ENCODE results near the gene MTERF2.
A peak's percentile ranks its signal among the peaks of the same experiment; 100 is the strongest.
"Not testable (repeated sequence)": the region's sequence is repeated elsewhere in the genome, so short reads cannot be mapped to it uniquely, and the experiment has no call there.

MTERF2 gene, protein sequence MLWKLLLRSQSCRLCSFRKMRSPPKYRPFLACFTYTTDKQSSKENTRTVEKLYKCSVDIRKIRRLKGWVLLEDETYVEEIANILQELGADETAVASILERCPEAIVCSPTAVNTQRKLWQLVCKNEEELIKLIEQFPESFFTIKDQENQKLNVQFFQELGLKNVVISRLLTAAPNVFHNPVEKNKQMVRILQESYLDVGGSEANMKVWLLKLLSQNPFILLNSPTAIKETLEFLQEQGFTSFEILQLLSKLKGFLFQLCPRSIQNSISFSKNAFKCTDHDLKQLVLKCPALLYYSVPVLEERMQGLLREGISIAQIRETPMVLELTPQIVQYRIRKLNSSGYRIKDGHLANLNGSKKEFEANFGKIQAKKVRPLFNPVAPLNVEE

DNA sequence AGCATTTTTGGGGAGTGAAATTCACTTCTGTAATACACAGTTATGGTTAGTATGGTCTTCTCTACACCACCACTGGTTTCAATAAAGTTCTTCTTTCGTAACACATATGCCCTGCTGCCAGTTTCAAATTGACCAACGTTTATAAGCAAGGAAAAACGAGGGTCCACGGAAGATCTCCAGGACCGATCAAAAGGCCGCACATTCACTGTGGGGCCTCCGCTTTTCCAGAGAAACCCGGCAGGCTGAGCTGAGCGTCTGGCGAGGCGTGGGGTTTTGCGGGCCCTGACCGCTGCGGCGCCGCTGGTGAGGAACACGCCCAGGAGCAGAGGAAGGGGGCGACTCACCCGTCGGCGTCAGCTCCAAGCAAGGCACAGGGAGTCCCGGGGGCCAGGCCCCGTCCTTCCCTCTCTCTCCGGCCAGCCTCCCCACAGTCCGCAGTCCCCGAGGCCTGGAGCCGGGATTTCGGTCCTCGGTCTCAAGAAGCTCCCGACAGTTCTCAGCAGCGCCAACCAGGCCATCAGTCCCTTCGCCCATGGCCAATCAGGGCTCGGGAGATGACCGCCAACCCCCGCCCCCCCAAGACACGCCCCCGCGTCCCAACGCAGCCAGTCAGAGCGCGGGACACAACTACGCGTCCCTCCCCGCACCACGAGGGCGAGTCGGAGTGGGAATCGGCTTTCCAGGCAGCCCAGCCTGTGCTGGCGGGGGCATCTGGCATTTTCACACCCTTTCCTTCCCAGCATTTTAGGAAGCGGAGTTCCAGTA is at the start of gene MTERF2:
Gene MTERF2, minus strand, starts transcription at position 522 of the 765 bp plus-strand sequence. CDS start 8,432 bp downstream, outside the sequence.
- peak; percentile 76 for DNase-seq

DNA sequence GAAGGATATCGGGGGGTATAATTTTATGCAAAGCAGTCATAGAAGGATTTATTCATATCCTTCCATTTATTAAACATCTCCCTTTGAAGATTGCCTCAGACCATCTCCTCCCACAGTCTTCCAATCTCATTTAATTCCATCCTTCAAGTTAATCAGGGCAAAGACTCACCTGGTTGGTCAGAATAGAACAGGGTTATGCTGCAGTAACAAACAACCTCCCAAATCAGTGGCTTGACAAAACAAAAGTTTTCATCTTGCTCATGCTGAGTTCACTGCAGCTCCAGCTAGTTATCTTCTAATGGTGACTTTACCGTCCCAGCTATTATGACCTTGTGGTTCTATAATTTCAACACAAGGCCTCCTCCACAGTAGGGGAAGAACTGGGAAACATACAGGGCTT is 48.8 kb upstream of the MTERF2 start:
- no peak for DNase-seq

DNA sequence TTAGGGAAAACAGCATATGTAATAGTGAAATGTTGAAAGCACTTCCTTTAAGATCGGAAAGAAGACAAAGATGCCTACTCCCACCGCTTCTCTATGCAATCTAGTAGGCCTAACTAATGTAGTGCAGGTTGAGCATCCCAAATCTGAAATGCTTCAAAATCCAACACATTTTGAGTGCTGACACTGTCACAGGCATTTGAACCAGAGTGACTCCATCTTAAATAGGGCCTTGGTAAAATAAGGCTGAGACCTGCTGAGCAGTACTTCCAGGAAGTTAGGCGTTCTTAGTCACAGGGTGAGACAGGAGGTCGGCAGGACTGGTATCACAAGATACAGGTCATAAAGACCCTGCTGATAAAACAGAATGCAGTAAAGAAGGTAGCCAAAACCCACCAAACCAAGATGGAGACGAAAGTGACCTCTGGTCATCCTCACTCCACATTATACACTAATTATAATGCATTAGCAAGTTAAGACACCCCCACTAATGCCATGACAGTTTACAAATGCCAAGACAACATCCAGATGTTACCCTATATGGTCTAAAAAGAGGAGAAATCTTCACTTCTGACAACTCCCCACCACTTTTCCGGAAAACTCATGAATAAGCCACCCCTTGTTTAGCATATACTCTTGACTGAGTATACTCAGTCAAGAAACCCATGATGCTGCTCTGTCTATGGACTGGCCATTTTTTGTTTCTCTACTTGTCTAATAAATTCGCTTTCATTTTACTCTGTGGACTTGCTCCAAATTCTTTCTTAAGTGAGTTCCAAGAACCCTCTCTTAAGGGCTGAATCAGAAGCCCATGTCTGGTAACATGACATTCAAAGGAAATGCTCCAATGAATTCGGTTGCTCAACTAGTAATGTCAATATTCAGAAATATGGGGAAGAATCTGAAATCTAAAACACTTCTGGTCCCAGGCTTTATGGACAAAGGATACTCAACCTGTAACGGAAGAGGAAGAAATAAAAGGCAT is 47.1 kb upstream of the MTERF2 start:
- DNase-seq = no peak

DNA sequence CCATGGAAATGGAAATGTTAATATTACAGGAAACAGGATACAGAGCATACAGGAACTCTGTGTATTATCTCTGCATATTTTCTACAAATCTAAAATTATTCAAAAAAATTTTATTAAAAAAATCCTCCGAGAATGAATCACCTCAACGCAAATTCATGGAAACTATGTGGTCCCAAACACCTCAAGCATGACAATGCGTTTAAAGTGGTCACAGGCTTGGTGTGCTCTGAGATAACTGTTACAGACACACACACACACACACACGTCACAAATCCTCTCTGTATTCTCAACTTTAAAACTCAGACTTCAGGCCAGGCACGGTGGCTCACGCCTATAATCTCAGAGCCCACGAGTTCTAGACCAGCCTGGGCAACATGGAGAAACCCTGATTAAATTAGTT is 45.3 kb upstream of the MTERF2 start:
- DNase-seq = no peak

DNA sequence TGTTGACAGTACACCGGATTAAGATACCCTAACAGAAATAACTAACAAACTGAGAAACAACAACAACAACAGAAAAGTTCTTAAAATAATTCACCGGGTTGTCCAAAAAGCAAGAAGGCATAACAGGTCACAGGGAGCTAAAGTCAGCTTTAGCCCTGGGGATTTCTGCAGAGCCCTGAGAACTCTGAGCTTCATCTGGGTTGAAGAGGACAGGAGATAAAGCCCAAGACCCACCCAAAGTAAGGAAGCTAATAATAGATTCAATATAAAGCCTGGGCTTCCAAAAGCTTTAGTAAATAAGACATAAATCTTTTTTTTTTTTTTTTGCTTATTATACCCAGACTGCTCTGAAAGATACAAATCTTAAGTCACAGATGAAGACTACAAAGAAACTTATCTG is 44.1 kb upstream of the MTERF2 start:
- DNase-seq = no peak

DNA sequence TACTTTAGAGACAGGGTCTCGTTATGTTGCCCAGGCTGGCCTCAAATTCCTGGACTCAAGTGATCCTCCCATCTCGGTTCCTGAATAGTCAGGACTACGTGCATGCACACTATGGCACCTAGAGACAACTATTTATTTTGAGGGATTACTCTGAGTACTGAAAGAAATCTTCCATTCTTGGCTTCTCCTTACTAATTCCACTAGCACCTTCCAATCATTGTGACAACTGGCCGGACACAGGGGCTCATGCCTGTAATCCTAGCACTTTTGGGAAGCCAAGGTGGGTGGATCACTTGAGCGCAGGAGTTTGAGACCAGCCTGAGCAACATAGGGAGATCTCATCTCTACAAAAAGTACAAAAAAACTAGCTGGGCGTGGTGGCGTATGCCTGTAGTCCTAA is 42.1 kb upstream of the MTERF2 start:
- DNase-seq = no peak

DNA sequence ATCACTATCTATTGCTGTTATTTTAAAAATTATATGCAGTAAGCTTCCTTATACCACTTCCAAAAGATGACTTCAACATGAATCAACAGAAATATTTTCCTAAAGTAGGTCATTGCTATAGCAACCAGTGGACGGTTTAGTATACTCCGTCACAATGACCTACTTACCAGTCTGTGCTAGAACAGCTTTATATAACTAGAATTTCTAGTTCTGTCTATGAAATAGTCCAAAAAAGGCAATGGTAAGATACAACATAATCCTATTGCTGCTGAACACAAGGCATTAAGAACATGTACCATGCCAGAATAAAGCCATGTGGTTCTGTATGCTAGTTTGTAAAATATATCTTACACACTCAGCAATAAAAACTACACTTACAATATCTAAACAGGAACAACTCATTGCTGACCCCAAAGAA is 40.7 kb upstream of the MTERF2 start:
- no peak for DNase-seq

DNA sequence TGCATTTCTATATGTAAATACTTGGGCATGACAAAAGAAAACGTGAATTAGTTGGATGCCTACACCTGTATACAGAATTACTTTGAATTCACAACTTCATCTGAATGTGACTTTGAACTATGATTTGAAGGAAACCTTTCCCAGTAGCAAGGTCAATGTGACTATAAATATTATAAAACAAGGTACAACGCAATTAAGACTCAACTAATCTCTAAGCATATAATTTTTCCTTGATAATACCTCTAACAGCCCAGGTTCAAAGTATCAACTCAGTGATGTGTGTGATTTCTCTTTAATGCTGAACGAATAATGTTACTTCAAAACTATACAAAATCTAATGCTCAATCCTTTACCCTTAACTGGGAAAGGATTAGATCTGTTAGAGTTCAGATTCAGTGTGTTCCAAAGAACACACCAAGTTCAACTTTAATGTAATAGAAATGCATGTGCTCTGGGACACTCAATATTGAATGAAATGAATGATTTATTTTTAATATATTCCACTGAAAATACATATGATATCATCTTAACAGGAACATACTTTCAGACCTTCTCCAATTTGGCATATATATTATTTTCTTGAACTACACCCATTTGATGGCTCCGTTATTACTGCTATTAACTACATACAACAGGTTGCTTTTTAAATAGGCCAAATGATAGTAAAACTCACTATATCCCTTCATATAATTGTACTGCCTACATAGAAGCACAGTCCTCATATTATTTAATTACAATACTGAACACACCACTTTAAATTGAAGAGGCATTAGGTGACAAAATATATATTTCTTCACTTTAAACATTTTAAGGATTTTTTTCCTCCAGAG is 40.1 kb upstream of the MTERF2 start:
- DNase-seq = no peak

DNA sequence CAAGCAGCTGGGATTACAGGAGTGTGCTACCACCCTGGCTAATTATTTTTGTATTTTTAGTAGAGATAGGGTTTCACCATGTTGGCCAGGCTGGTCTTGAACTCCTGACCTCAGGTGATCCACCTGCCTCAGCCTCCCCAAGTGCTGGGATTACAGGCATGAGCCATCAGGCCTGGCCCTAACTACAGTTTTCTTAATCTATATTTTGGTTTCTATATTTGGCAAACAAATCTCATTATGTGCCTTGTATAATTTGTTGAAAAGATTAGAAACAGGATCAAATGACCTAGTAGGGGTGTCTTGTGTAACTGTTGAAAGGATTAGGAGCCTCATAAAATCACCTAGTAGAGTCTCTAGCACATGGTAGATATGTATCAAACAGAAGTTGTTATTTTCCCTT is 39.4 kb upstream of the MTERF2 start:
- not testable (repeated sequence) for DNase-seq

DNA sequence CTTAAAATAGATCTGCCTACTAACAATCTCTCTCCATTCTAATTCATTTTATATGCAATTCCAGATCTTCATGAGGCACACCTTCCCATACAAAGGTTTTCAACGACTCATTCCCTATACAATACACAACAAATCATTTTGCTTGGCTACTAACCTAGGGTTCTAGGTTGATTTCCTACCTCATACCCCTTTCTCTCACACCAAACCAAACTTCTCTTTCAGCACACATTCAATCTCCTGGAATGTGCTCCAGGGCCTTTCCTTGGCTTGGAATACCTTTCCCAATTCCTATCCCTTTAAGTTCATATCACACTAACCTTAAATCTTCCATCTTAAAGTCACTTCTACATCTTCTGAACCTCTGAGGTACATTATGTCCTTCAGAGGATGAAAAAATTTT is 38.7 kb upstream of the MTERF2 start:
- DNase-seq = no peak

DNA sequence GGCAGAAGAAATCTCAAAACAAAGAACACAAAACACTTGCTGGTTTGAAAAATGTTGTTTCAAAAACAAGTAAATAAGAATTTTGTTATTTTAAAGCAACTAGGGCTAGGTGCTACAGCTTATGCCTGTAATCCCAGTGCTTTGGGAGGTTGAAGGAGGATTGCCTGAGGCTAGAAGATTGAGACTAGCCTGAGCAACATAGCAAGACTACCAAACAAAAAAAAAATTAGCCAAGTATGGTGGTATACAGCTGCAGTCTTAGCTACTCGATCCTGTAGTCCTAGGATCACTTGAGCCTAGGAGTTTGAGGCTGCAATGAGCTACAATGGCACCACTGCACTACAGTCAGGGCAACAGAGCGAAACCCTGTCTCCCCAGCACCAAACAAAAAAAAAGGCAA is 32.6 kb upstream of the MTERF2 start:
- no peak for DNase-seq

DNA sequence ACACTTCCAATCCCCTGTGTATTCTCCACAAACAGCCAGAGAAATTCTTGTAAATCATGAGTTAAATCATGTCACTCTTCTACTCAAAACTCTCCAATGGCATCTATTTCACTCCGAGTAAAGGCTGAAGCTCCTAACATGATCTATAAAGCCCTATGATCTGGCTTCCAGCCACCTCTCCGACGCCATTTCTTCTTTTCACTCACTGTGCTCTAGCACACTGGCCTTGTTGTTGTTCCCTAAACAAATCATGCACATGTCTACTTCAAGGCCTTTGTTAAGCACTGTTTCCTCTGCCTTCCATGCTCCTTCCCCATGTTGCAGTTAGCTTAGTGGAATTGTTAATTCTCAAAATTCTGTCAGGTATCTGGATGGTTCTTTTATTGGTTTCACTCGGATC is 30.1 kb upstream of the MTERF2 start:
- no peak for DNase-seq

DNA sequence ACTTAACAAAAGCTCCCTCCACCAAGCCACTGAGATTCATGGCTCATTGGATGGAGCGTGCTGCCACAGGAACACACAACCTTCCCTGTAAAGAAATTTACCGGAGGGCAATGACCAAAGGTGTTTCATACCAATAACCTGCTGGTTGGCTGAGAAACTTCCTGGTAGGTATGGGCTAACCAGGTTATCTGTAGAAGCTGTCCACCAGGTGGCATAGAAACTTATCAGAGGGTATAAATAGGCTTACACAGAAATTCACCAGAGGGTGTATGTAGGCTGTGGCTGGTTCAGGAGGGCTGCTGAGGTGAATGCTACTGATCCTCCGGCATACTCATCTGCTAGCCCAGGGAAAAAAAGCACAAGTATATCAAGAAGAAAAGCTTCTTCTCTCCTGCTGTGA is 27.1 kb upstream of the MTERF2 start:
- no peak for DNase-seq

DNA sequence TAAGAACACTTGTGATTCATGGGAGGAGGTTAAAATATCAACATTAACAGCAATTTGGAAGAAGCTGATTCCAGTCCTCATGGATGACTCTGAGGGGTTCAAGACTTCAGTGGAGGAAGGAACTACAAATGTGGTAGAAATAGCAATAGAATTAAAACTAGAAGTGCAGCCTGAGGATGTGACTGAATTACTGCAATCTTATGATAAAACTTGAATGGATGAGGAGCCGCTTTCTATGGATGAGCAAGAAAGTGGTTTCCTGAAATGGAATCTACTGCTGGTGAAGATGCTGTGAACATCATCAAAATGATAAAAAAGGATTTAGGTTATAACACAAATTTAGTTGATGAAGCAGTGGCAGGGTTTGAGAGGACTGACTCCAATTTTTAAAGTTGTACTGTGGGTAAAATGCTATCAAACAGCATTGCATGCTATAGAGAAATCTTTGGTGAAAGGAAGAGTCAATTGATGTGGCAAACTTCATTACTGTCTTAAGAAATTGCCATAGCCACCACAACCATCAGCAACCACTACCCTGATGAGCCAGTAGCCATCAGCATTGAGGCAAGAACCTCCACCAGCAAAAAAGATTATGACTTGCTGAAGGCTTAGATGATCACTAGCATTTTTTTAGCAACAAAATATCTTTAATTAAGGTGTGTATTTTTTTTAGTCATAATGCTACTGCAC is 25.9 kb upstream of the MTERF2 start:
- no peak for DNase-seq

DNA sequence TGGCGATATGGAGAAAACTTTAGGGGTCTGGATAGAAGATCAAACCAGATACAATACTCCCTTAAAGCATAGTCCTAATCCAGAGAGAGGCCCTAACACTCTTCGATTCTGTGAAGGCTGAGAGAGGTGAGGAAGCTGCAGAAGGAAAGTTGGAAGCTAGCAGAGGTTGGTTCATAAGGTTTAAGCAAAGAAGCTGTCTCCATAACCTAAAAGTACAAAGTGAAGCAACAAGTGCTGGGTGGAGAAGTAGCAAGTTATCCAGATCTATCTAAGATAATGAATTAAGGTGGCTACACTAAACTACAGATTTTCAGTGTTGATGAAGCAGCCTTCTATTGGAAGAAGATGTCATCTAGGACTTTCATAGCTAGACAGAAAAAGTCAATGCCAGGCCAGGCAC is 24.6 kb upstream of the MTERF2 start:
- no peak for DNase-seq

DNA sequence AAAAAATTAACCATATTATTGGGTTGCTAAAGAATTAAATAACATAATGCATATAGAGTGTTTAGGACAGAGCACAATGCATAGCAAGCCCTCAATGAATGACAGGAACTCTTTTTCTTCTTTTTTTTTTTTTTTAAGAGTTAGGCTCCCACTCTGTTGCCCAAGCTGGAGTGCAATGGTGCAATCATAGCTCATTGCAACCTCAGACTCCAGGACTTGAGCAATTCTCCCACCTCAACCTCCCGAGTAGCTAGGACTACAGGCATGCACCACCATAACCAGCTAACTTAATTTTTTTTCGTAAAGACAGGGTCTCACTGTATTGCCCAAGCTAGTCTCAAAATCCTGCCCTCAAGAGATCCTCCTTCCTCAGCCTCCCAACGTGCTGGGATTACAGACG is 20.5 kb upstream of the MTERF2 start:
- DNase-seq = no peak

DNA sequence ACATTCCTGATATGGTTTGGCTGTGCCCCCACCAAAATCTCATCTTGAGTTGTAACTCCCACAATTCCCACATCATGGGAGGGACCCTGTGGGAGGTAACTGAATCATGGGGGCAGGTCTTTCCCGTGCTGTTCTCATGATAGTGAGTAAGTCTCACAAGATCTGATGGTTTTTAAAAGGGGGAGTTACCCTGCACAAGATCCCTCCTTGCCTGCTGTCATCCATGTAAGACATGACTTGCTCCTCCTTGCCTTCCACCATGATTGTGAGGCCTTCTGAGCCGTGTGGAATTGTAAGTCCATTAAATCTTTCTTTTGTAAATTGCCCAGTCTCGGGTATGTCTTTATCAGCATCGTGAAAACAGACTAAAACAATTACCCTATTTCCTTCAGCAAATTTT is 15.7 kb upstream of the MTERF2 start:
- not testable (repeated sequence) for DNase-seq

DNA sequence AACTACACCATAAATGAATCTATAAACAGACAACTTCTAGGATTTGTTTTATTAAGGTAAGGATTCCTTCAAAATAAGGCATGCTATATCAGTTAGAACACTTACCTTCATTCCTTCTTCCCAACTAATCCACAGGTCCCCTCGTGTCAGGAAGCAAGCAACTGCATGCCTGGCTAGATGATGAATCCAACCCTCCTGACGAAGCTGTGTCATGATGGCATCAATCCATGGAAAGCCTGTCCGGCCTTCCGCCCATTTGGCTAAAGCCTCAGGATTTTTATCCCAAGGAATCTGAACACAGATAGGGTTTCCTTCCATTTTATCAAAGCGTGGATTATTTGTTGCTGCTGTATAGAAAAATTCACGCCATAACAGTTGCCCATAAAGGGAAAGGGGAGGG is 12.5 kb upstream of the MTERF2 start:
- DNase-seq = no peak

DNA sequence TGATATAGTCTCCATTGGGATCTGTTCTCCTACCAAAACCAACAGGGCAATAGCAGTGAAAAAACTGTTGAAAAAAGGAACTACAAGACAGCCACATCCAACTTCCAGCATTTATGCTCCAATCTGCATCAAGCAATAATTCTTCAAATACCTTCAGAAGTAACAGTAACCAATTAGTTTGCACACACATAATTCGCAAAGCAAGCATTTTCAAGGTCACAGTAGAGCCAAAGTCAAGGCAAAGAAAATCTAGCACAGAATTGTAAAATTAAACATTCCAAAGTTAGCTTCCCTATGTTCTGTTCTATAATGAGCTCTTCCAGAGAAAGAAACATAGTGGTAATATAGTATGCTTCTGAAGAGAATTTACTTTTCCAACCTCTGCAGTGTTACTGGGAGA is 11.0 kb upstream of the MTERF2 start:
- DNase-seq = no peak

DNA sequence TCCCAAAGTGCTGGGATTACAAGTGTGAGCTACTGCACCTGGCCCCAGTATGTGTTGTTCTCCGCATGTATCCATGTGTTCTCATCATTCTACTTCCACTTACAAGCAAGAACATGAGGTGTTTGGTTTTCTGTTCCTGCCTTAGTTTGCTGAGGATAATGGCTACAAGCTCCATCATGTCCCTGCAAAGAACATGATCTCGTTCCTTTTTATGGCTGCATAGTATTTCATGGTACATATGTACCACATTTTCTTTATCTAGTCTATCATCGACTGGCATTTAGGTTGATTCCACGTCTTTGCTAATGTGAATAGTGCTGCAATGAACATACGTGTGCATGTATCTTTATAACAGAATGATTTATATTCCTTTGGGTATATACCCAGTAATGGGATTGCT is 9.2 kb upstream of the MTERF2 start:
- not testable (repeated sequence) for DNase-seq

DNA sequence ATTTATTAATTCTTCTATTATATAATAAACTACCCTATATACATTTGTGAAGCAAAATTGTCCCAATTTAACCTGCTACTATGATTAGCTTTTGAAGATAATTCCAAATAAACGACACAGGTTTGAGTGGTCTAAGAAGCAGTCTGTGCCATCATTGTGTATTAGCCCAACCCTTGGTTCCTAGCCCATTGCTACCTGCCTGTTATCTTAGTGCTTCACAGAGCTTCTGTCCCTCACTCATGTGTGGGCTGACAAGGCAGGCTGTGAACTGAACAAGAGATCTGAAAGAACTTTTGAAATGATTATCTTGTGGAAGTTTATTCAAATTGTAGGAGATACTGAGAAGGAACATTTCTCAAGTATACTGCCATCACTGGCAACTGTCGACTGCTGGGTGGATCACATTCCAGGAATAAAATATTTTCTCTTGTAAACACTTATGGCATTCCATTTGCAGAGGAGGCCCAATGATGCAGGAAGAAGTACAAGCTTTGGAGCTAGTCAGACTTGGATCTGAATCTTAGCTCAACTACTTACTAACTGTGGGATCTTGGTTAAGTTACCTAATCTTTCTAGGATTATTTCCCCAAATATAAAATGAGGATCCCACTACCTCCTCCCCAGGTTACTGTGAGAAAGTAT is 7.8 kb upstream of the MTERF2 start:
- DNase-seq = no peak
